HG03342 (cell line): Measurements from ENCODE around the gene GPR35.

Experiments
- ATAC-seq: cut with Tn5 transposase; IDR thresholded peaks from one replicate; pipeline ENCODE4 v1.9.1; 2021; ENCODE audit warnings: mild to moderate bottlenecking, moderate library complexity; ENCODE audit not compliant: unreplicated experiment

Gene GPR35

GRCh38 chr2:240588669-240589068, 36.6 kb upstream of the GPR35 start:
- ATAC-seq = no peak

GRCh38 chr2:240589375-240589774, 35.9 kb upstream of the GPR35 start:
- no peak for ATAC-seq

- no peak for ATAC-seq
These were observed 35.3 kb upstream of the GPR35 start for GRCh38 chr2:240589850-240590525.

GRCh38 chr2:240590681-240591111, 34.6 kb upstream of the GPR35 start:
- ATAC-seq = no peak

GRCh38 chr2:240591226-240591625, 34.1 kb upstream of the GPR35 start:
- ATAC-seq = no peak

- no peak for ATAC-seq
These were observed 33.5 kb upstream of the GPR35 start for GRCh38 chr2:240591784-240592183.

- no peak for ATAC-seq
These were observed 32.1 kb upstream of the GPR35 start for GRCh38 chr2:240593026-240593702.

GRCh38 chr2:240593703-240594451, 31.4 kb upstream of the GPR35 start:
- ATAC-seq = no peak

- no peak for ATAC-seq
These were observed 30.5 kb upstream of the GPR35 start for GRCh38 chr2:240594511-240595380.

GRCh38 chr2:240595381-240596079, 29.8 kb upstream of the GPR35 start:
- ATAC-seq = no peak

GRCh38 chr2:240596080-240596460, 29.2 kb upstream of the GPR35 start:
- ATAC-seq = no peak

GRCh38 chr2:240596491-240596931, 28.8 kb upstream of the GPR35 start:
- no peak for ATAC-seq

GRCh38 chr2:240597054-240597418, 28.2 kb upstream of the GPR35 start:
- no peak for ATAC-seq

GRCh38 chr2:240597419-240598181, 27.7 kb upstream of the GPR35 start:
- no peak for ATAC-seq

GRCh38 chr2:240598311-240598911, 26.9 kb upstream of the GPR35 start:
- no peak for ATAC-seq

- ATAC-seq = no peak
These were observed 26.1 kb upstream of the GPR35 start for GRCh38 chr2:240599141-240599583.

GRCh38 chr2:240600451-240600961, 24.8 kb upstream of the GPR35 start:
- no peak for ATAC-seq

GRCh38 chr2:240601061-240601830, 24.0 kb upstream of the GPR35 start:
- ATAC-seq = no peak
